Muscle of leg (tissue), 11 donors: ENCODE data around the gene FAM13A. TPM values are rescaled to one million over a fixed set of nuclear protein-coding genes. Genes with fewer than 3 reads are reported as not detected.
"Not testable (repeated sequence)": the region's sequence is repeated elsewhere in the genome, so short reads cannot be mapped to it uniquely, and the experiment has no call there.

Experiments used
- DNase-seq: peaks from one replicate; pipeline ENCODE4 v3.0.0; 2013
- H3K27ac ChIP-seq: one replicate; pipeline ENCODE4 v1.5.1; 2013; ENCODE audit warnings: mild to moderate bottlenecking, low read length, control low read depth
- H3K27me3 ChIP-seq: one replicate; pipeline ENCODE4 v1.6.1; 2013; ENCODE audit warnings: low read length; ENCODE audit not compliant: control insufficient read depth, insufficient read depth
- H3K36me3 ChIP-seq: one replicate; pipeline ENCODE4 v1.6.1; 2013; ENCODE audit warnings: low read length; ENCODE audit not compliant: control insufficient read depth, insufficient read depth
- H3K4me1 ChIP-seq: one replicate; pipeline ENCODE4 v1.6.1; 2013; ENCODE audit warnings: low read length; ENCODE audit not compliant: control insufficient read depth, insufficient read depth
- H3K4me3 ChIP-seq: one replicate; pipeline ENCODE4 v1.5.1; 2013; ENCODE audit warnings: low read length, control low read depth
- H3K9me3 ChIP-seq: replicated peaks from 2 replicates; pipeline ENCODE4 v1.6.1; 2013; ENCODE audit warnings: low read depth, low read length; ENCODE audit not compliant: control insufficient read depth
- WGBS: methylation state at CpG from one replicate; pipeline ENCODE4 v1.1.5; 2013; ENCODE audit warnings: missing lambda C conversion rate; ENCODE audit not compliant: insufficient coverage; 5-methylcytosine and 5-hydroxymethylcytosine counted together
- polyA plus RNA-seq, 8 donors: library from polyadenylated mRNA; unstranded; fragments of 120-200 nt; gene quantifications; one replicate each; pipeline versions ENCODE4 v1.2.1 to v1.2.3, GENCODE V29; 2013; ENCODE audit warnings: inconsistent platforms in 1 of 8, low replicate concordance in 1 of 8; ENCODE audit not compliant: insufficient read length in 8 of 8, insufficient read depth in 1 of 8
- total RNA-seq: library from RNA; stranded (reverse); fragments of 120-200 nt; gene quantifications from one replicate; pipeline ENCODE4 v1.2.4, GENCODE V29; 2013

Gene FAM13A
- total and polyA plus RNA-seq, 9 donors: 23.8 to 40.2 (median 29.7) TPM

- WGBS: 68% methylated on average over 3 of the region's 9 CpGs
- DNase-seq: no peak
- H3K4me3 ChIP-seq: no peak overlapping the region
- H3K36me3 ChIP-seq: peaks cover 10% of the 10 kb centered on the region
- H3K27me3 ChIP-seq: no peaks in the 10 kb centered on the region
- no peaks in the 10 kb centered on the region for H3K9me3 ChIP-seq
- H3K27ac ChIP-seq: no peak overlapping the region
- H3K4me1 ChIP-seq: no peaks in the 10 kb centered on the region
Observed at GRCh38 chr4:89001647-89002445, 55.1 kb downstream of the FAM13A start.

GRCh38 chr4:89000844-89001360 lies 56.1 kb downstream of the FAM13A start:
- no peaks in the 10 kb centered on the region for H3K27me3 ChIP-seq
- H3K4me3 ChIP-seq: no peak overlapping the region
- peaks cover under 1% of the 10 kb centered on the region for H3K36me3 ChIP-seq
- no peaks in the 10 kb centered on the region for H3K4me1 ChIP-seq
- H3K9me3 ChIP-seq: no peaks in the 10 kb centered on the region
- no CpG with 5 or more reads among the region's 3 CpGs for WGBS
- no peak overlapping the region for H3K27ac ChIP-seq
- peak; percentile 54 for DNase-seq

GRCh38 chr4:89000382-89000781 lies 56.6 kb downstream of the FAM13A start:
- Histone ChIP-seq H3K4me3 (no peak overlapping the region), H3K4me1 (no peaks in the 10 kb centered on the region), H3K27me3 (no peaks in the 10 kb centered on the region), H3K36me3 (no peaks in the 10 kb centered on the region), H3K27ac (no peak overlapping the region), H3K9me3 (no peaks in the 10 kb centered on the region)
- DNase-seq: no peak
- no CpG with 5 or more reads among the region's 1 CpG for WGBS

- H3K4me1 ChIP-seq: no peaks in the 10 kb centered on the region
- WGBS: no CpG with 5 or more reads among the region's 2 CpGs
Observed at GRCh38 chr4:88999392-88999930, 57.5 kb downstream of the FAM13A start.

GRCh38 chr4:88998891-88999290 lies 58.1 kb downstream of the FAM13A start:
- no peak for DNase-seq
- WGBS: no CpG with 5 or more reads among the region's 3 CpGs
- no peaks in the 10 kb centered on the region for H3K9me3 ChIP-seq
- no peaks in the 10 kb centered on the region for H3K36me3 ChIP-seq
- no peaks in the 10 kb centered on the region for H3K4me1 ChIP-seq
- H3K27me3 ChIP-seq: no peaks in the 10 kb centered on the region
- H3K4me3 ChIP-seq: no peak overlapping the region
- no peak overlapping the region for H3K27ac ChIP-seq

More at GRCh38 chr4:88999392-88999930, 57.5 kb downstream of the FAM13A start:
- H3K27ac ChIP-seq: no peak overlapping the region
- H3K36me3 ChIP-seq: no peaks in the 10 kb centered on the region
- H3K4me3 ChIP-seq: no peak overlapping the region
- no peaks in the 10 kb centered on the region for H3K9me3 ChIP-seq
- H3K27me3 ChIP-seq: no peaks in the 10 kb centered on the region
- DNase-seq: no peak

- DNase-seq: no peak
- H3K36me3 ChIP-seq: no peaks in the 10 kb centered on the region
- H3K9me3 ChIP-seq: no peaks in the 10 kb centered on the region
- H3K4me3 ChIP-seq: no peak overlapping the region
- H3K4me1 ChIP-seq: no peaks in the 10 kb centered on the region
- H3K27ac ChIP-seq: no peak overlapping the region
- H3K27me3 ChIP-seq: no peaks in the 10 kb centered on the region
Observed at GRCh38 chr4:88998001-88998400, 59.0 kb downstream of the FAM13A start.

GRCh38 chr4:88995874-88996273 lies 61.1 kb downstream of the FAM13A start:
- H3K27ac ChIP-seq: no peak overlapping the region
- H3K27me3 ChIP-seq: no peaks in the 10 kb centered on the region
- DNase-seq: no peak
- no peak overlapping the region for H3K4me3 ChIP-seq
- no peaks in the 10 kb centered on the region for H3K4me1 ChIP-seq
- no peaks in the 10 kb centered on the region for H3K9me3 ChIP-seq
- H3K36me3 ChIP-seq: no peaks in the 10 kb centered on the region
- 93% methylated on average over 1 of the region's 1 CpG for WGBS

- H3K9me3 ChIP-seq, H3K27me3 ChIP-seq, H3K36me3 ChIP-seq, H3K4me1 ChIP-seq, H3K27ac ChIP-seq, DNase-seq, H3K4me3 ChIP-seq: not testable (repeated sequence)
- WGBS: 90% methylated on average over 1 of the region's 1 CpG
Observed at GRCh38 chr4:88995257-88995656, 61.7 kb downstream of the FAM13A start.

GRCh38 chr4:88993246-88993645 lies 63.7 kb downstream of the FAM13A start:
- Histone ChIP-seq H3K4me1 (no peaks in the 10 kb centered on the region), H3K27ac (no peak overlapping the region), H3K4me3 (no peak overlapping the region), H3K27me3 (no peaks in the 10 kb centered on the region), H3K36me3 (no peaks in the 10 kb centered on the region), H3K9me3 (no peaks in the 10 kb centered on the region)
- WGBS: no CpG with 5 or more reads among the region's 2 CpGs
- DNase-seq: no peak

- Histone ChIP-seq H3K27me3 (no peaks in the 10 kb centered on the region), H3K4me3 (no peak overlapping the region), H3K9me3 (no peaks in the 10 kb centered on the region), H3K27ac (no peak overlapping the region), H3K4me1 (no peaks in the 10 kb centered on the region), H3K36me3 (no peaks in the 10 kb centered on the region)
- DNase-seq: no peak
Observed at GRCh38 chr4:88991746-88992145, 65.2 kb downstream of the FAM13A start.
